Measurements from ENCODE around the gene OPCML.

OPCML gene

DNA sequence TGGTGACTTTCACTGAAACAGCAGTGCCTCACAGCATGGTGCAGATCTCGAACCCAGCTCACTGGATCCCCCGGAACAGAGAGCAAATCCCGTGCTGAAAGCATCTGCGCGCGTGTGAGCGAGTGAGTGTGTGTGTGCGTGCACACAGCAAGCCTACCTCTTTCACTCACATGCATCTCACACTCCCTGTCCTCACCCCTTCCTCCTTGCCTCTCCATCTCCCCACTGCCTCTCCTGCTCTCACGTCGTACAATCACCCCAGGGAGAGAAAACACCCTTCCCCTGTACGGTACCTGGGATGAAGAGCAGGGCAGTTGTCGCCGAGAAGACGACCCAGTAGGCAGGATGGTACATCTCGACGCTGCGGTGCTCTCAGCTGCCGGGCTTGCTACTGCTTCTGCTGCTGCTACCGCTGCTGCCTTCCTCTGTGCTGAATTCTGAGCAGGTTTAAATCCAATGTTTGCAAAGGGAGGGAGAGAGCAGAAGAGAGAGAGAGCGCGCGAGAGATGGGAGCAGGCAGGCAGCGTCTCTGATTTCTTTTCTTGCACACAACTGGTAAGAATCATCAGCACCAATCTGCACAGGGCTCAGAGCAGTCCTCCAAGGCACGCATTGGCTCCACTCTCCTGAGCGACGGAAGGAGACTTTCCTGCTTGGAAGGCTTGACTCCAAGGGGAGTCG is at the start of gene OPCML:
TSS of gene OPCML (minus strand) at position 531 of the 681 bp plus-strand sequence.
- no peak for DNase-seq (ENCODE audit: low spot score)

DNA sequence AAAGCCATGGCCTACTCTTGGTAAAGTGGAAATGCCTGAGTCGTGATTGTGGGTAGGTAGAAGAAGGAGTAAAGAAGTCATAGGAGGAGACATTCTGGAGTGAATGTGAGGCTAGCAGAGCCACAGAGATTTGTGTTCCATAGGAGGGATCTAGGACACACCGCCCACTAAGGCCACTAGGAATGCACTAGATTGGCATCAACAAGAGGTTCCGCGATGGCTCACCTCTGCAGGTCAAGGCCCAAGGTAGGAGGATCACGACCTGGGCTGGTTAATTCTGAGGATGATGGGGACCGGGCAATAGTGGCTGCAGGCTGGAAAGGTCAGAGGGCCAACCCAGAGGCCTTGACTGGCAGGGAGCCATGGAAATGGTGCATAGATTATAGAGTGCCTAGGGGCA is 48.8 kb upstream of the OPCML start:
- DNase-seq (ENCODE audit: low spot score), result no peak

DNA sequence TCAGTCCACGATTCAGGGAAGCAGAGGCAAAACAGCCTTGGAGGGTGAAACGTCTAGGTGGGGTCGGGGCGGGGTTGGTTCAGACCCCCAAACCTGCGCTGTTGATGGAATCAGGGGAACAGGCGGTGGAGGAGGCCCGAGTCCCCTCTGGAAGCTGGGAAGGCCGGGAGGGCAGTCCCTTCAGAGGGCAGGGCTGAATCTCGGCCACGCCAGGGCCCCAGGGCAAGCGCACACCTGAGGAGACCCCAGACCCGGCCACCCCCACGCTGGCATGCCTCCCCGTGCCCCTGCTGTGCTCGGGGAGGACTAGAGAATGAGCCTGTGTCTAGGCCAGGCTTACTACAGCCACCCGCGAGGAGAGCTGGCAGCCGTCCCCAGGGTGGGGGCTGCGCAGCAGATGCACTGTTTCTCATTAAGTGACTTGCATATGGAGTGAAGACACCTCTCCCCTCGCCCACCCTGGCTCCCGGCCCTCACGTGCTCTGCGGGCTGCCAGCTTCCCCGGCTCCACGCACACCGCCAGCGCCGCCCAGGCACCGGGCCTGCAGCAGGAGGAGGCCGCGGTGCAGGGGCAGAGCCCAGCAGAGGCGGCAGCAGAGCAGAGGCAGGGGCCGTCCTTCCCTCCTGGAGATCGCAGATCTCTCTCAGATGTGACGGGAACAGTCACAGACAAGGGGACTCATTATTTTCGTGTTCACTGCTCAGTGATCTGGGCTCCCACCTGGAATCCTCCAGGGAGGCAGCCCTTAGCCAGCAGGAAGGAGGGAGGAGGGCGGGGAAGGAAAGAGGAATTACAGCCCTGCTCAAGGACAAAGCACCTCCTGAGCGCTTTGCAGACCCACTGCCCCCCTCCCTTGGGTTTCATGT is 47.1 kb upstream of the OPCML start:
- DNase-seq (ENCODE audit: low spot score), result no peak

DNA sequence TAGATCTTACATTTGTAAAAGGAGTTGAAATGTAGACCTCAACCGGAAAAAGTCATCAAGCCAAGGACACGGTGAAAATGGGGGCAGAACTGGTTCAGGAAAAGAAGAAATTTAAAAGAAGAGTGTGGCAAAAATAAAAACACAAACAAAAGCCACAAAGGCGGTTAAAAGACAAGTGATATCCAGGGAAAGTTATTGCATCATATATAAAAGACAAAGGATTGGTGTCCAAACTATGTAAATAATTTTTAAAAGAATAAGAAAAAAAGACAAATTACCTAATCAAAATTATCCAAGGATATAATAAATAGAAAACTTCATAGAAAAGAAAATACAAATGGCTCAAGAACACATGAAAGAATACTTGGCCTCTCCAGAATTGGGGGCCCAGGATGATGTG is 45.1 kb upstream of the OPCML start:
- no peak for DNase-seq (ENCODE audit: low spot score)

DNA sequence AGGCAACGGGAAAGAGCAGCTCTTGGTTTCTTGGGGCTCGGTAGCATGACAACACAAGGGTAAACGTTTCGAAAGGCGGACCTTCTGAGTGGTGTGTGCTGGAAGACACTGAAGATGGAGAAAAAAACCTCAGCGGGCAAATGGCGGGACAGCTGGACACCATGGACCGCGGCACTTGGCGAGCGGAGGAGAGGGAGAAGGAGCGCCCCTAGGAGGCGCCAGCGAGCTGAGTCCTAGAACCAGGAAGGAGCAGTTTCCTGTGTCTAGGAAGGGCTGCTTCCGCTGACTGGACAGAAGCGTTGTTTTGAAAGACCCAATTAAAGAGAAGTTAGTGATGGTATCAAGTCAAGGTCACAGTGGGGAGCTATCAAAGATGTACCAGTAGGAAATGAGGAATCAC is 44.0 kb upstream of the OPCML start:
- DNase-seq (ENCODE audit: low spot score), result no peak

DNA sequence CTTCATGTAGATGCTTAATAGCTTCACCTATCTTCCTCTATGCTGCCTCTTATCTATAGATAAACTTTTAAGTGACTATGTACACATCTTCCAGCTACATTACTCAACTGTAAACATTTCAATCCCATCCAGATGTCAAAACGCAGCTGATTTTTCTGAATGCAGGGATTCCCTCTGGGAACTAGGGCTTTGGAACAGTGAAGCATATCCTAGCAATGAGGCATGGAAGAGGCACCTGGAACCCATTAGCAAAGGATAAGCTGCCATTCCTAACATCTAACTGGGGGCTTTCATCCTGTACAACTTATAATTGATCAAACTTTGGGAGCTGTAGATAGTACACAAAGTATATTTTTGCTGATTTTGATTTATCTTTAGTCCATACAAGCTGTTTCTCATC is 40.8 kb upstream of the OPCML start:
- no peak for DNase-seq (ENCODE audit: low spot score)

DNA sequence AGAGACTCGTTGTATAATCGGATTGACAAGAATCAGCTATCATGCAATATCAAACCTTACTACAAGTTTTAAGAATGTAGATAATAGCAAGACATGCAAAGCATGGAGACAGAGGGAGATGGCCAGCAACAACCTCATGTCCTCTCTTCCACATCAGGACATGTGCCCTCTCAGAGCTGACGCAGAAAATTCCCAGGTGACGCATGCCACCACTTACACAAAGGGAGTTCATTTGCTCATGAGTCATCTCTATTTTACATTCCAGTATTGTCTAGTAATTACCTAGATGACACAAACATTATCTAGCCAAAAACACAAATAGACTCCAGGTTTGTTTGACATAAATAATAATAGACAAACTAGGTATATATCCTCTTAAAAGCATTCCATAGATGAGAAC is 38.1 kb upstream of the OPCML start:
- DNase-seq (ENCODE audit: low spot score), result no peak

DNA sequence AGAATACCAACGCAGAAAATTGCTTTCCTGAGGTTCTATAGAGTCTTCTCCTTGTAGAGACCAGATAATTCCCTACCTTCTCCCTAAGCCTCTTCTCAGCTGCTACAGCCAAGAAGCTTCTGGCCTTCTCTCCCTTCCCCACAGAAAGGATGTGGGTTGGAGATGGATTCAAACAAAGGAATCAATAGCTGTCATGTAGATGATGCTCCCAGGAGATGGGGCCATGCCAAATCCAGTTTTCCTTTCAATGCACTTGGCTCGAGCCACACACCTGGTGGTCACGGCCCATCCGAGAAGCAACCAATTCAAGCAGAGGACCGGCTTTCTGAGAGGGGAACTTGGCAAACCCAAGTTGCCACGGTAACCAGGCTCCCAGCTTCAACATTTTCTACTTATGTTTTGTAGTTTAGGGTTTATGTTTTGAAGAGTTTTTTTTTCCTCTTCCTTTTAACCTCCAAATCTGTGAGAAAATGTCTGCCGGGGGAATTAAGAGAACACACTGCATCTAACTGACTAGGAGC is 31.3 kb upstream of the OPCML start:
- DNase-seq (ENCODE audit: low spot score), result no peak

DNA sequence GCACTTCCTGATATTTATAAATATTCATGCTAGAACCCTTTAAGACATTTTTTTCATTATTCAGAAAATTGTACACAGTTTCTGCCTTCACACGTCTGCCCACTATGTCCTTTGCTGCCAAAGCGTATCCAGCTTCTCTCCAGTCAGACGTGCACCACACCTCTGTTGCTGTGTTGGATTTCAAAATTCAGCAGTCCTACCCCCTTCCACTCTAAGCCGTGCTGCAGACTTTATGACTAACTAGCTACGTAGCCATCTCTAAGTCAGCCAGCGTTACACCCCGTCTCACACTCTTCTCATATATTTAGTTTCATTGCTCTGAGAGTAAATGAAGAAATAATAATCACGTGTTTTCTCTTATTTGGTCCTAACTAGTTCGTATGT is 28.2 kb upstream of the OPCML start:
- DNase-seq (ENCODE audit: low spot score), result no peak

DNA sequence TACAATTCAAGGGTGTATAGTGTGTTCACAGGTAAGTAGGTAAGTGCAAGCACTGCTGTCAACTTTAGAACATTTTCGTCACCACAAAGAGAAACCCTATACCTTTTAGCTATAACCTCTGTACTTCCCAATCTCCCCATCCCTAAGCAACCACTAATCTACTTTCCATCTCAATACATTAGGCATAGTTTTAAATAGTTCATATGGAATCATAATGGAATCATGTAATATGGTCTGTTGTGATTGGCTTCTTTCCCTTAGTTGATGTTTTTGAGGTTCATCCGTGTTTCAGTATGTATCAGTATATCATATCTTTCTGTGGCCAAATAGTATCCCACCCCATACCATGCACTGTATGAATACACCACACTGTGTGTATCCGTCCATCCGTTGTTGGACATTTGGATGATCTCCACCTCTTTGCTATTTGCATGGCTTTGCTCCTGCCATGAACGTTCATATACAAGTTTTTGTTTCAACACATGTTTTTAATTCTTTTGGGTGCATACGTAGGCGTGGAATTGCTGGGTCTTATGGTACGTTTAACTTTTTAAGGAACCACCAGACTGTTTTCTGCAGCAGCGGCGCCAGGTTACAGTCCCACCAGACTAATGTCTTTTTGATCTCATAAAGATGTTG is 27.7 kb upstream of the OPCML start:
- DNase-seq (ENCODE audit: low spot score), result no peak

DNA sequence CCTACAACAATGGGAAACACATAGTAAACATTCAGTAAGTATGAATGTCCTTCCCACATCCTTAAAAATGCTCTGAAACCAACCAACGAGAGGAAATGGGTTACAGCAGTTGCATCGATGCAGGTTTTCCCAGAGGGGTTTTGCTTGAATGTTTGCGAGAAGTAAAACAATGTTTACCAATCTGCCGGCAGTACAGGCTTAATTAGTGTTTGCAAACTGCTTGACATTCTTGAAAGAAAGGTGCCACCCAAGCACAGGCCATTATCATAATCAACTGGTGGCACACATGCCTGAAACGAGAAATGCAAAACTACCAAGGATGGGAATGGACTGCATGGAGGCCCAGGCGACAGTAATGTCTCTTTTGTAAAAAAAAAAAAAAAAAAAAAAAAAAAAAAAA is 27.1 kb upstream of the OPCML start:
- no peak for DNase-seq (ENCODE audit: low spot score)

DNA sequence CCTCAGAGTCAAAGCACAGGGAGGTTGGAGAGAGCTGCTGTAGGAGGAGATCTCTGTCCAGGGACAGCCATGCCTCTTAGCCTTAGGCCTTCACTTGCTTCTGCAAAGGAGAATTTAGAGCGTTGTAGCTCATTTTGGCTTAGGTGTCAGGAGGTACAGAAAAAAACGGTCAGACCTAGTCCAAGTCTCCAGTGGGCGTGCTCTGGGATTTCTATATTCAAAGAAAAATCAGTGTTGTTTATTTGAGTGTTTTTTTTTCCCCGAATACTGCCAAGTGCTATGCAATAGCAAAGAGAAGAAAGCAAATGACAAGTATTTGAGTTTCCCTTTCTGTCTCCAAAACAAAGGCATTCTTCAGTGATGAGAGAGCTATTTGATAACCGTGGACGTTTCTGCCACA is 22.7 kb upstream of the OPCML start:
- DNase-seq (ENCODE audit: low spot score), result no peak

DNA sequence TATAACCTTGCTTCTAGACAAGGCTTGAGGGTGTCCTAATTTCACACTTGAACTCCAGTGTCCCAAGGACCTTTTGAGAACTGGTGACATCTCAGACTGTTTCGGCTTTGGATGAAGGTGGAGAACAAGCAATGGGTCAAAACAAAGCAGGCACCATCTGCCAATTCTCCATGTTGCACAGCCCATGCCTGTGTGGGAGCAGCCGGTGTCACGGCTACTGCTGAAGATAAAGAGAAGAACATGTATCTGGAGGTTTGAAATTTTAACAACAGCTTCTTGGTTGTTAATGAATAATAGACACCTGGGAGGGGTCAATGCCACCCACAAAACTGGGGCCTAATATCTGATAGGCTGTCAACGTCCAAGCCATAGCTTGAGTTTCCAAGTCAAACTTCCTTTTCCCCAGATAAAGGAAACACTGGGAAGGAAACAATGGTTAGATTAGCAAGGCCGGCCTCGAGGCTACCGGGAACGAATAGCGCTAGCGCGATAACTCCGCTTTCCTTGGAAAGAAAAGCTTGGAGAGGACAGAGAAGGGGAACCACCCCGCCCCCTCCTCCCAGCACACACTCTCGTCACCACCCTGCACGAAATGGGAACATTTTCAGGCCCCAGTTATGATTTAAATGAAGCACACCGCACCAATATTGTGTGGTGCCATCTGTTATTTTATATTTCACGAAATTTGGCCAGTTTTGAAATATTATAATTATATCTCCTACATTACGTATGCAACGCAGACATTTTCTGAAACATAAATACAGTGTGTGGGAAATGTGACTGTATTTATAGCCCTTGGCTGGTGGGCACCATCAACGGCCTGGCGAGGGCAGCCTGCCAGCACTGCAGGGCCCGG is 21.8 kb upstream of the OPCML start:
- no peak for DNase-seq (ENCODE audit: low spot score)

DNA sequence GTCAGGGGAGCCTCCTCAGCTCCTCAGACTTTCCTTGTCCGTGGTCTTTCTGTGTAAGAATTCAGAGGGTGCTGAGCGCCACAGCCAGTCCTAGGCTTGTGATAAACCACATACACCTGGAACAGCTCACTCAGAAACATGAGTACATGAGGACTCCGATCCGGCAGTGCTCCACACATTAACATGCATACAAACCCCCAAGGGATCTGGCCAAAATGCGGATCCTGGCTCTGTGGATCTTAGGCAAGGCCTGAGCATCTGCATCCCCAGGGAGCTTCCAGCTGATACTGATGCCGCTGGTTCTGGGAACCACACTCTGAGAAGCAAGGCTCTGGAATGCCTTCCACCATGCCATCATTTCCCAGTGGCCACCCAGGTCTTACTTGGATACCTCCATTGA is 20.6 kb upstream of the OPCML start:
- no peak for DNase-seq (ENCODE audit: low spot score)

DNA sequence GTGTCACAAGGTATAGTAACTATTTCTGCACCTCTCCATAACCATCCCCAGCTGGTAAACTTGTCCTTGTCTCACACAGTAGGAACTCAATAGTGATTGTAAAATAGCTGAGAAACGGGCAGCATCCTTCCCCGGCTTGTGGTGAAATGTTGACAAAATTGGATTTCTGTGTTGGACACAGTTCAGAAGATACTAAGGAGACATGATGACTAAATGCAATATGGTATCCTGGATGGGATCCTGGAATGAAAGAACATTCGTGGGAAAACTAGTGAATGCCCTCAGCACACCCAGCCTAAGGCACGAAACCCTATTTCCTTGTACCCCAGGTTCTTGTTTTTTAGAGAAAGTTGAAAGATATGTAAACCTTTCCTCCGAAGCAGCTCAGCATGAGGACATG is 18.8 kb upstream of the OPCML start:
- no peak for DNase-seq (ENCODE audit: low spot score)

DNA sequence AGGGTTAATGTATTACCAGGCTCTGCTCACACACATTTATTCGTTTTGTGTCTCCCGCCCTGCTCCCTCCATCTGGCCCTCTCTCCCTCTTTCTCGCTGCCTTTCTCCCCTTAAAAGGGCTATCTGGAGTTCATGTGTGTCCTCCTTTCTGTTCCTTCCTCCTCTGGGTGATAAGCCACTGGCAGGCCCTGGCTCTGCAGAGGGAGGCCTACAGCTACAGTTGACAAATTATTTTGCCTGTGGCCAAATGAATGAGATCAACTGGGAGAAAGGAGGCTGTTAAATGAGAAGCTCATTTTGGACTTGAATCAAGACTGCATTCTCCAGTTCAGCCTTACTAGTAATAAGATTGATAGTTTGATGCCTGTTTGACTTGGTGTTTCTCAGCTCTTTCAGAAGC is 17.5 kb upstream of the OPCML start:
- DNase-seq (ENCODE audit: low spot score), result no peak

DNA sequence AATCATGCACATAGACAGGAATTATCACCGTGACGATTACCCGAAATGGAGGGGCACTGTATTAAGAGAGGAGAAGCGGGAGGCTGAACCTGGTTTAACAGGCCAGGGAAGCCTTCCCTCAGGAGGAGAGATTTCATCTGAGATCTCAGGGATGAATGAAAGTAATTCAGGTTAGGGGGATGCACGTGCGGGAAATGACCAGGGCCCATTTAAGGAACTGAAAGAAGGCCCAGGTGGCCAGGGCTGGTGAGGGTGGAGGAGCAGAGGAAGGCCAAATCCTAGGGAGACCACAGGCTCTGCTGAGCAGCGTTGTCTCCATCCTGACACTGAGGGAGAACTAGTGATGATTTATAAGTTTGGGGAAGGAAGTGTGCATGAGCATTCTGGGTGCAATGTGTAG is 16.3 kb upstream of the OPCML start:
- no peak for DNase-seq (ENCODE audit: low spot score)

DNA sequence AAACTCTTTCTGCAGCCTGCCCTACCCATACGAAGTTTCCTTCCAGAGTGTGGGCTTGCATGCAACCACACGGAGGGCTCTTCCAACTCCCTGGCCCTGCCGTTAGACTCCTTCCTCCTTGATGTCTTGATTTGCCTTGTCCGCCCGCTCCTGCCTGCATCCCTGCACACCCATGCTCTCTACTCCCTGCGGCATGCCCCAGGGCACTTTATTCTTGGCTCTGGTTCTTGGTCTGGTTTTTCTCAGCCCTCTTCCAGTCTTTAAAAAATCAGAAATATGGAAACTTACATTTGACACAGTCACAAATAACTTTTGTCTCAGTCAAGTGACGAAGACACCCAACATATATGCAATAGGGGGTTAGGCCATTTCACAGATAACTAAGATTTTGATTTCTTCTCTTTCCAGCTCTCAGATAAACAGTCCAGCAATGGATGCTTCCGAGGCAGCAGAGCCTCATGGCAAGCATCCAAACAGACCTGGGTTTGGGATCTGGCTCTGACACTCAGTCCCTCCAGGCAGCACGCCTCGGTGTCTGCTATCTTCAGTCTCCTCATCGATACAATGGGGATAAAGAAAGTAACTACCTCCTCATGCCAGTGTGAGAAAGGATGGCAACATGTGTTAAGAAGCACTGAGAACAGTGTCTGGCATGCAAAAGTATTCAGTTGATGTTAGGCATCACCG is 15.7 kb upstream of the OPCML start:
- DNase-seq (ENCODE audit: low spot score), result no peak

DNA sequence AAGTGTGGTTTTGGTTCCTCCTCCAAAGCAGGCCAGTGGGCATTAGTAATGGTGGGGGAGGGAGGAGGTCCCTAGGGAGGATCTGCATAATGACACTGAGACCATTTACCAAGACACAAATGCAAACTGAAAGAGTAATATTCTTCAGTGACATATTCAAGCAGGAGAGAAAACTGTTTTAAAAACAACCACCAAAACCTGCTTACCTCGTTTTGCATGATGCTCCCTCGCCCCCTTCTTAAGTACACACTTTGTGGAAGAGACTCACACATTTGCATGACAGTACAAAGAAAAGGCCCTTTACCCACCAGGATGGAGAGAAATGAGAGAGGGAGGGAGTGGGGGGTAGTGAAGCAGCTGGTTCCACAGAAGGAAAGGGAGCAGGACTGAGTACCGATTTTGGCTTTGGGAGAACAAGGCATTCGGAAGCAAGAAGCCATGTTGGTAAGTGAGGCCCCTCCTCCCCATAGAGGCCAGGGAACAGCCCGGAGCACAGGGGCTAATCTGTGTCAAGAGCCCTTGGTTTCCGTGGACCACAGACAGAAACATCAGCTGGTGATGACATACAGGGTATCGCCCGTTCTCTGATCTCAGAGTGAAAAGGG is 13.0 kb upstream of the OPCML start:
- no peak for DNase-seq (ENCODE audit: low spot score)

DNA sequence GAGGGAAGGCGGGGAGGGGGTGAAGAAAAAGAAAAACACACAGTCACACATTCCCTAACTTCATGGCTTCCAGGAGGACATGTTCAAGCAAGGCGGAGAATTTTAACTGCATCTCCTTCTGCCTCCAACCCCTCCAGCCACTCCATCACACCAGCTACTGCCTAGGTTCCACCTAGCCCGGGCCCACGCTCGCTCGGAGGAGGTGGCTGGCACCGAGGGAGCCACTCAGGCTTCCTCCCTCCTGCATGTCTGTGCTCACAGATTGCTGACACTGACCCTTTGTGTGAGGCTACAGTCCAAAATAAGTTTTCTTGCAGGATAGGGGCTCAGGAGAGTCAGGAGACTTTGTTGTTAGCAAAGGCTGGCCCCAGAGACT is 9.4 kb upstream of the OPCML start:
- no peak for DNase-seq (ENCODE audit: low spot score)
